Suprapubic skin (tissue), 4 donors: ENCODE data around the gene KRT13.

Source experiments
- CTCF ChIP-seq, 2 donors: fragments of 200-600 bp in 1 of 2; fragments of 450-650 bp in 1 of 2; sonication (generic) in 1 of 2; IDR thresholded peaks; one replicate each; pipeline ENCODE4 v1.5.1; 2016 to 2019; ENCODE audit warnings: antibody characterized with exemption in 2 of 2, mild to moderate bottlenecking in 1 of 2, moderate library complexity in 1 of 2
- POLR2A ChIP-seq, 2 donors: fragments of 450-650 bp; IDR thresholded peaks; one replicate each; pipeline ENCODE4 v1.6.1; 2017; ENCODE audit warnings: antibody characterized with exemption in 2 of 2, mild to moderate bottlenecking in 2 of 2, moderate library complexity in 2 of 2
- POLR2AphosphoS5 ChIP-seq, 3 donors: sonication (generic); formaldehyde crosslinking; IDR thresholded peaks; one replicate each; pipeline ENCODE4 v1.6.1; 2017; ENCODE audit warnings: antibody characterized with exemption in 3 of 3

GRCh38 chr17:41523787-41524186, 18.4 kb upstream of the KRT13 start:
- TF ChIP-seq CTCF (IDR thresholded peaks at IDR 0.05) (no peak), POLR2AphosphoS5 (IDR thresholded peaks at IDR 0.05) (no peak), POLR2A (IDR thresholded peaks at IDR 0.05) (no peak)
